ENCODE results near the gene TTC9B. TPM values are rescaled to one million over a fixed set of nuclear protein-coding genes. Genes with fewer than 3 reads are reported as not detected.
A peak's percentile ranks its signal among the peaks of the same experiment; 100 is the strongest.

Gene TTC9B
- total RNA-seq, 2 donors from 2014 or later, result not detected

- Histone ChIP-seq H3K4me1 (peaks cover 0 to 17% of the 10 kb centered on the region in 2 donors), H3K27me3 (no peaks in the 10 kb centered on the region), H3K9me3 (no peaks in the 10 kb centered on the region), H3K27ac (no peak overlapping the region), H3K4me3 (no peak overlapping the region), H3K36me3 (peaks cover 53% of the 10 kb centered on the region)
- no peak for TF ChIP-seq CTCF (IDR thresholded peaks at IDR 0.05)
- DNase-seq (ENCODE audit: low spot score), result no peak
Observed at GRCh38 chr19:40234429-40235237, 16.4 kb upstream of the TTC9B start.

- Histone ChIP-seq H3K9me3 (no peaks in the 10 kb centered on the region), H3K4me1 (peaks cover 0 to 17% of the 10 kb centered on the region in 2 donors), H3K4me3 (no peak overlapping the region), H3K27me3 (no peaks in the 10 kb centered on the region), H3K36me3 (peaks cover 45% of the 10 kb centered on the region), H3K27ac (no peak overlapping the region)
- no peak for DNase-seq (ENCODE audit: low spot score)
- no peak for TF ChIP-seq CTCF (IDR thresholded peaks at IDR 0.05)
Observed at GRCh38 chr19:40233811-40234389, 15.7 kb upstream of the TTC9B start.

- Histone ChIP-seq H3K27me3 (no peaks in the 10 kb centered on the region), H3K4me3 (no peak overlapping the region), H3K9me3 (no peaks in the 10 kb centered on the region), H3K27ac (no peak overlapping the region), H3K36me3 (peaks cover 38% of the 10 kb centered on the region), H3K4me1 (peaks cover 0 to 17% of the 10 kb centered on the region in 2 donors)
- TF ChIP-seq CTCF (IDR thresholded peaks at IDR 0.05), result no peak
- DNase-seq (ENCODE audit: low spot score), result no peak
Observed at GRCh38 chr19:40232949-40233810, 15.0 kb upstream of the TTC9B start.

GRCh38 chr19:40232479-40232878 lies 14.3 kb upstream of the TTC9B start:
- Histone ChIP-seq H3K4me3 (no peak overlapping the region), H3K9me3 (no peaks in the 10 kb centered on the region), H3K36me3 (peaks cover 31% of the 10 kb centered on the region), H3K27me3 (no peaks in the 10 kb centered on the region), H3K27ac (no peak overlapping the region), H3K4me1 (peaks cover 0 to 17% of the 10 kb centered on the region in 2 donors)
- no peak for DNase-seq (ENCODE audit: low spot score)
- no peak for TF ChIP-seq CTCF (IDR thresholded peaks at IDR 0.05)

- no peak for TF ChIP-seq CTCF (IDR thresholded peaks at IDR 0.05)
- DNase-seq (ENCODE audit: low spot score), result no peak
- Histone ChIP-seq H3K27me3 (no peaks in the 10 kb centered on the region), H3K27ac (peak overlapping the region; percentile 54 to 60), H3K36me3 (peaks cover 24% of the 10 kb centered on the region), H3K4me3 (no peak overlapping the region), H3K4me1 (peaks cover 0 to 17% of the 10 kb centered on the region in 2 donors), H3K9me3 (no peaks in the 10 kb centered on the region)
Observed at GRCh38 chr19:40231544-40232424, 13.6 kb upstream of the TTC9B start.

All from right atrium auricular region (tissue), 2 donors.